GM23338 (cell line): Measurements from ENCODE around the gene PRSS2. TPM values are rescaled to one million over a fixed set of nuclear protein-coding genes. Genes with fewer than 3 reads are reported as not detected.

Experiments used
- ATAC-seq: fragments of 200-7000 bp; cut with Tn5 transposase; 3 replicates; pipeline ENCODE4 v1.9.1; 2020
- DNase-seq: peaks from one replicate; pipeline ENCODE4 v3.0.0-alpha.2; 2015; ENCODE audit warnings: low spot score
- H2AFZ ChIP-seq: fragments of 200-600 bp; sonication (generic); 2 replicates; pipeline ENCODE4 v1.8.0; 2016; ENCODE audit warnings: antibody characterized with exemption, mild to moderate bottlenecking, moderate library complexity
- H3F3A ChIP-seq: fragments of 200-600 bp; sonication (generic); replicated peaks from 2 replicates; pipeline ENCODE4 v1.8.0; 2017; ENCODE audit warnings: antibody characterized with exemption, mixed run types, low read depth
- H3K27ac ChIP-seq: fragments of 200-600 bp; sonication (generic); 2 replicates; pipeline ENCODE4 v1.6.1; 2016; ENCODE audit warnings: low read depth
- H3K27me3 ChIP-seq: fragments of 200-600 bp; sonication (generic); 2 replicates; pipeline ENCODE4 v1.8.0; 2016; ENCODE audit warnings: mild to moderate bottlenecking, mixed run types, moderate library complexity; ENCODE audit not compliant: insufficient read depth
- H3K36me3 ChIP-seq: fragments of 200-600 bp; sonication (generic); 2 replicates; pipeline ENCODE4 v1.8.0; 2016; ENCODE audit warnings: mild to moderate bottlenecking; ENCODE audit not compliant: insufficient read depth
- H3K4me1 ChIP-seq: fragments of 200-600 bp; sonication (generic); 2 replicates; pipeline ENCODE4 v1.8.0; 2016; ENCODE audit warnings: mild to moderate bottlenecking, moderate library complexity; ENCODE audit not compliant: insufficient read depth
- H3K4me2 ChIP-seq: fragments of 200-600 bp; sonication (generic); 2 replicates; pipeline ENCODE4 v1.7.1; 2017; ENCODE audit warnings: mixed run types
- H3K4me3 ChIP-seq: fragments of 200-600 bp; sonication (generic); 2 replicates; pipeline ENCODE4 v1.6.1; 2016; ENCODE audit warnings: mixed run types
- H3K79me2 ChIP-seq: fragments of 200-600 bp; sonication (generic); replicated peaks from 2 replicates; pipeline ENCODE4 v1.8.0; 2017; ENCODE audit warnings: mild to moderate bottlenecking; ENCODE audit not compliant: insufficient read depth
- H3K9me2 ChIP-seq: fragments of 200-600 bp; sonication (generic); 2 replicates; pipeline ENCODE4 v1.8.0; 2017; ENCODE audit not compliant: insufficient read depth
- H4K20me1 ChIP-seq: fragments of 200-600 bp; sonication (generic); replicated peaks from 2 replicates; pipeline ENCODE4 v1.8.0; 2017; ENCODE audit warnings: mild to moderate bottlenecking; ENCODE audit not compliant: insufficient read depth
- H3K27ac Mint-ChIP-seq: 2 replicates; pipeline ENCODE4 v1.8.0; 2020; ENCODE audit warnings: inconsistent platforms, mild to moderate bottlenecking, moderate library complexity, mixed read lengths
- H3K27me3 Mint-ChIP-seq: 3 replicates; pipeline ENCODE4 v1.8.0; 2022; ENCODE audit warnings: low read depth, mild to moderate bottlenecking, moderate library complexity, mixed read lengths, inconsistent platforms; ENCODE audit not compliant: insufficient read depth, poor library complexity
- H3K36me3 Mint-ChIP-seq: 3 replicates; pipeline ENCODE4 v1.8.0; 2021; ENCODE audit warnings: low read depth, mild to moderate bottlenecking, inconsistent platforms, moderate library complexity, mixed read lengths
- H3K4me1 Mint-ChIP-seq: 3 replicates; pipeline ENCODE4 v1.8.0; 2020; ENCODE audit warnings: mild to moderate bottlenecking, inconsistent platforms, mixed read lengths
- H3K4me3 Mint-ChIP-seq: 3 replicates; pipeline ENCODE4 v1.8.0; 2021; ENCODE audit warnings: moderate library complexity, mild to moderate bottlenecking, inconsistent platforms, mixed read lengths
- H3K9me3 Mint-ChIP-seq: 3 replicates; pipeline ENCODE4 v1.8.0; 2020; ENCODE audit warnings: moderate library complexity, mild to moderate bottlenecking, inconsistent platforms, mixed read lengths
- CTCF ChIP-seq, 2 experiments: fragments of 200-600 bp in 1 of 2; sonication (generic) in 1 of 2; conservative IDR thresholded peaks; 2 replicates each; pipeline versions ENCODE4 v1.5.1 to v1.6.1; 2016 to 2017; ENCODE audit warnings: antibody characterized with exemption in 2 of 2, low read depth in 2 of 2, mild to moderate bottlenecking in 2 of 2, moderate library complexity in 1 of 2
- ETS1 ChIP-seq: IDR thresholded peaks from 2 replicates; pipeline ENCODE4 v1.6.1; 2016; ENCODE audit warnings: antibody characterized with exemption
- EZH2phosphoT487 ChIP-seq: fragments of 200-600 bp; sonication (generic); IDR thresholded peaks from one replicate; pipeline ENCODE4 v1.8.1; 2018; ENCODE audit warnings: antibody characterized with exemption; ENCODE audit not compliant: unreplicated experiment
- JUNB ChIP-seq: IDR thresholded peaks from one replicate; pipeline ENCODE4 v1.6.1; 2016; ENCODE audit warnings: antibody characterized with exemption; ENCODE audit not compliant: unreplicated experiment
- STAT1 ChIP-seq: IDR thresholded peaks from one replicate; pipeline ENCODE4 v1.6.1; 2016; ENCODE audit warnings: antibody characterized with exemption; ENCODE audit not compliant: unreplicated experiment
- ZNF114 ChIP-seq: fragments of 250-450 bp; sonication (Bioruptor Pico); IDR thresholded peaks from 2 replicates; pipeline ENCODE4 v1.5.0; 2020; ENCODE audit warnings: mild to moderate bottlenecking, moderate library complexity
- polyA plus RNA-seq: library from polyadenylated mRNA; unstranded; fragments of >200 nt; fragmentation: Nextera tagmentation; extraction: Ambion mirVana; gene quantifications from 2 replicates; pipeline ENCODE4 v1.2.1, GENCODE V29; 2016
- total RNA-seq: library from RNA; depleted of rRNA; stranded (reverse); fragments of >200 nt; shearing (Covaris generic); gene quantifications from 2 replicates; pipeline ENCODE4 v1.2.3, GENCODE V29; 2014

The PRSS2 gene
- total and polyA plus RNA-seq, 2 experiments from 2014 or later, result not detected

- Histone ChIP-seq H3K27me3 (no peaks in the 10 kb centered on the region), H3K4me2 (no peak overlapping the region), H3K4me3 (no peak overlapping the region), H2AFZ (no peak overlapping the region), H3K36me3 (no peaks in the 10 kb centered on the region), H3K27ac (no peak overlapping the region), H3K4me1 (peaks cover 45% of the 10 kb centered on the region), H4K20me1 (no peaks in the 10 kb centered on the region), H3K9me2 (no peaks in the 10 kb centered on the region), H3F3A (no peaks in the 10 kb centered on the region), H3K79me2 (no peaks in the 10 kb centered on the region)
- Mint-ChIP-seq H3K27me3 (peaks cover 18% of the 10 kb centered on the region), H3K4me3 (no peak overlapping the region), H3K36me3 (peaks cover 7% of the 10 kb centered on the region; the same call in 2 of the 3 replicates), H3K4me1 (peaks cover 60% of the 10 kb centered on the region), H3K9me3 (no peaks in the 10 kb centered on the region; the same call in 2 of the 3 replicates), H3K27ac (no peak overlapping the region)
- TF ChIP-seq ETS1 (no peak), CTCF (conservative IDR thresholded peaks at IDR 0.05; ENCODE audit: low read depth in 2 of 2) (no peak), EZH2phosphoT487 (no peak)
- DNase-seq, result no peak
- ATAC-seq, result no peak
Measured at GRCh38 chr7:142808802-142809583, 38.2 kb downstream of the PRSS2 start.

- Histone ChIP-seq H2AFZ (no peak overlapping the region), H3K4me2 (no peak overlapping the region), H3F3A (no peaks in the 10 kb centered on the region), H3K4me3 (no peak overlapping the region), H3K27ac (no peak overlapping the region), H3K4me1 (peaks cover 45% of the 10 kb centered on the region), H3K27me3 (no peaks in the 10 kb centered on the region), H3K79me2 (no peaks in the 10 kb centered on the region), H3K9me2 (no peaks in the 10 kb centered on the region), H4K20me1 (no peaks in the 10 kb centered on the region), H3K36me3 (no peaks in the 10 kb centered on the region)
- DNase-seq, result no peak
- TF ChIP-seq JUNB (no peak), STAT1 (no peak), CTCF (conservative IDR thresholded peaks at IDR 0.05; ENCODE audit: low read depth in 2 of 2) (no peak), ZNF114 (no peak)
- Mint-ChIP-seq H3K27me3 (peaks cover 13% of the 10 kb centered on the region), H3K9me3 (no peaks in the 10 kb centered on the region; the same call in 2 of the 3 replicates), H3K27ac (no peak overlapping the region), H3K4me3 (no peak overlapping the region), H3K36me3 (peaks cover 1% of the 10 kb centered on the region; the same call in 1 of the 3 replicates), H3K4me1 (peaks cover 59% of the 10 kb centered on the region)
- no peak for ATAC-seq
Measured at GRCh38 chr7:142809671-142810070, 38.9 kb downstream of the PRSS2 start.
